Upper lobe of right lung (tissue), 1 donor: ENCODE results near the gene PREP. TPM values are rescaled to one million over a fixed set of nuclear protein-coding genes. Genes with fewer than 3 reads are reported as not detected.

Source experiments
- ATAC-seq: fragments of 200-7000 bp; cut with Tn5 transposase; one replicate; pipeline ENCODE4 v1.9.1; 2020; ENCODE audit warnings: mild to moderate bottlenecking, moderate library complexity
- DNase-seq: peaks from one replicate; pipeline ENCODE4 v3.0.0-alpha.2; 2020
- H3K27ac ChIP-seq: fragments of 200-600 bp; one replicate; pipeline ENCODE4 v1.8.0; 2022
- H3K27me3 ChIP-seq: fragments of 200-600 bp; one replicate; pipeline ENCODE4 v1.8.0; 2022; ENCODE audit warnings: mild to moderate bottlenecking
- H3K36me3 ChIP-seq: fragments of 200-600 bp; one replicate; pipeline ENCODE4 v1.8.0; 2022
- H3K4me1 ChIP-seq: fragments of 200-600 bp; one replicate; pipeline ENCODE4 v1.8.0; 2022
- H3K4me3 ChIP-seq: fragments of 200-600 bp; one replicate; pipeline ENCODE4 v1.8.0; 2022; ENCODE audit warnings: mild to moderate bottlenecking
- H3K9me3 ChIP-seq: fragments of 200-600 bp; one replicate; pipeline ENCODE4 v1.8.0; 2022
- CTCF ChIP-seq: fragments of 200-600 bp; IDR thresholded peaks from one replicate; pipeline ENCODE4 v1.8.0; 2022; ENCODE audit warnings: antibody characterized with exemption
- intact Hi-C: fragments of 100-400 bp; cut with DNase I; formaldehyde crosslinking; loops from one replicate; pipeline ENCODE4 v1.11.0; 2022
- total RNA-seq: library from RNA; stranded (reverse); fragmentation: NEBNext Ultra II Directional; extraction: Animal tissue kit (Norgen Biotek cat#: 25700); gene quantifications from one replicate; pipeline ENCODE4 v1.2.1, GENCODE V29; 2021
- donor health status: DM: no; HTN: yes; CAD: no; lungs with severe emphysema.

Gene PREP
- total RNA-seq, 1 donor from 2014 or later, result 32.9 TPM

GRCh38 chr6:105282631-105283585 lies 120.0 kb downstream of the PREP start:
- Histone ChIP-seq H3K4me3 (no peak overlapping the region), H3K27me3 (no peaks in the 10 kb centered on the region), H3K27ac (no peak overlapping the region), H3K4me1 (no peaks in the 10 kb centered on the region), H3K9me3 (no peaks in the 10 kb centered on the region), H3K36me3 (peaks cover 74% of the 10 kb centered on the region)
- intact Hi-C loops, result no loop called here
- ATAC-seq (no peak), DNase-seq (no peak)
- no peak for TF ChIP-seq CTCF

- no peaks in the 10 kb centered on the region for H3K4me1 ChIP-seq
- H3K4me3 ChIP-seq, result no peak overlapping the region
- TF ChIP-seq CTCF, result no peak
- H3K27ac ChIP-seq, result no peak overlapping the region
- intact Hi-C loops, result no loop called here
- H3K9me3 ChIP-seq, result no peaks in the 10 kb centered on the region
- no peaks in the 10 kb centered on the region for H3K27me3 ChIP-seq
- DNase-seq, result no peak
- peaks cover 70% of the 10 kb centered on the region for H3K36me3 ChIP-seq
- ATAC-seq, result peak; percentile 72
These were observed 122.8 kb downstream of the PREP start for GRCh38 chr6:105280033-105280432.

- ATAC-seq (no peak), DNase-seq (no peak)
- no peak for TF ChIP-seq CTCF
- no peak overlapping the region for H3K27ac ChIP-seq
- peaks cover 65% of the 10 kb centered on the region for H3K36me3 ChIP-seq
- no peak overlapping the region for H3K4me3 ChIP-seq
- no peaks in the 10 kb centered on the region for H3K27me3 ChIP-seq
- no peaks in the 10 kb centered on the region for H3K9me3 ChIP-seq
- intact Hi-C loops, result no loop called here
- H3K4me1 ChIP-seq, result no peaks in the 10 kb centered on the region
These were observed 123.4 kb downstream of the PREP start for GRCh38 chr6:105279463-105279862.

GRCh38 chr6:105278813-105279212 lies 124.1 kb downstream of the PREP start:
- Histone ChIP-seq H3K36me3 (peaks cover 58% of the 10 kb centered on the region), H3K4me1 (no peaks in the 10 kb centered on the region), H3K9me3 (no peaks in the 10 kb centered on the region), H3K4me3 (no peak overlapping the region), H3K27ac (no peak overlapping the region), H3K27me3 (no peaks in the 10 kb centered on the region)
- no peak for DNase-seq
- ATAC-seq, result peak; percentile 44
- intact Hi-C loops, result no loop called here
- no peak for TF ChIP-seq CTCF

- Histone ChIP-seq H3K36me3 (peaks cover 55% of the 10 kb centered on the region), H3K27me3 (no peaks in the 10 kb centered on the region), H3K4me3 (no peak overlapping the region), H3K4me1 (no peaks in the 10 kb centered on the region), H3K9me3 (no peaks in the 10 kb centered on the region), H3K27ac (no peak overlapping the region)
- no peak for ATAC-seq
- intact Hi-C loops, result no loop called here
- TF ChIP-seq CTCF, result no peak
- no peak for DNase-seq
These were observed 124.8 kb downstream of the PREP start for GRCh38 chr6:105278035-105278434.
